GM10266 (cell line): ENCODE data around the gene PHOSPHO1.

ENCODE experiments used
- DNase-seq: peaks from one replicate; pipeline ENCODE4 v3.0.0; 2012; ENCODE audit errors: extremely low spot score
- TF ChIP-seq, protein P1 (sequence below): IDR thresholded peaks from 2 replicates; pipeline ENCODE4 v1.5.1; 2012; ENCODE audit warnings: mild to moderate bottlenecking, low read depth; ENCODE audit not compliant: control insufficient read depth, insufficient read depth; ENCODE audit errors: missing control alignments

The PHOSPHO1 gene

DNA sequence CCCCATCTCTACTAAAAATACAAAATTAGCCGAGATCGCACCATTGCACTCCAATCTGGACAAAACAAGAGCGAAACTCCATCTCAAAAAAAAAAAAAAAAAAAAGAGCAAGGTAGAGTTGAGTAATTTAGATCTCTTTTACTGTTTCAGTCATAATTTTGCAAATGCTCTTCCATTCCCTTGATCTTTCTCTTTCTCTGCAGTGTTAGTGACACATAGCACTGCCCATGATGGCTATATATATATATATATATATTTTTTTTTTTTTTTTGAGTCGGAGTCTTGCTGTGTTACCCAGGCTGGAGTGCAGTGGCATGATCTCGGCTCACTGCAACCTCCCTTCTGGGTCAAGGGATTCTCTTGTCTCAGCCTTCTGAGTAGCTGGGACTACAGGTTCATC is 12.2 kb upstream of the PHOSPHO1 start:
- TF ChIP-seq, protein P1, sequence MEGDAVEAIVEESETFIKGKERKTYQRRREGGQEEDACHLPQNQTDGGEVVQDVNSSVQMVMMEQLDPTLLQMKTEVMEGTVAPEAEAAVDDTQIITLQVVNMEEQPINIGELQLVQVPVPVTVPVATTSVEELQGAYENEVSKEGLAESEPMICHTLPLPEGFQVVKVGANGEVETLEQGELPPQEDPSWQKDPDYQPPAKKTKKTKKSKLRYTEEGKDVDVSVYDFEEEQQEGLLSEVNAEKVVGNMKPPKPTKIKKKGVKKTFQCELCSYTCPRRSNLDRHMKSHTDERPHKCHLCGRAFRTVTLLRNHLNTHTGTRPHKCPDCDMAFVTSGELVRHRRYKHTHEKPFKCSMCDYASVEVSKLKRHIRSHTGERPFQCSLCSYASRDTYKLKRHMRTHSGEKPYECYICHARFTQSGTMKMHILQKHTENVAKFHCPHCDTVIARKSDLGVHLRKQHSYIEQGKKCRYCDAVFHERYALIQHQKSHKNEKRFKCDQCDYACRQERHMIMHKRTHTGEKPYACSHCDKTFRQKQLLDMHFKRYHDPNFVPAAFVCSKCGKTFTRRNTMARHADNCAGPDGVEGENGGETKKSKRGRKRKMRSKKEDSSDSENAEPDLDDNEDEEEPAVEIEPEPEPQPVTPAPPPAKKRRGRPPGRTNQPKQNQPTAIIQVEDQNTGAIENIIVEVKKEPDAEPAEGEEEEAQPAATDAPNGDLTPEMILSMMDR = no peak
- DNase-seq = no peak

GRCh38 chr17:49241692-49242397 is 11.3 kb upstream of the PHOSPHO1 start:
- TF ChIP-seq, protein P1 = no peak

GRCh38 chr17:49241040-49241439 is 10.5 kb upstream of the PHOSPHO1 start:
- TF ChIP-seq, protein P1 = no peak
- DNase-seq = no peak

More at GRCh38 chr17:49241692-49242397, 11.3 kb upstream of the PHOSPHO1 start:
- no peak for DNase-seq

DNA sequence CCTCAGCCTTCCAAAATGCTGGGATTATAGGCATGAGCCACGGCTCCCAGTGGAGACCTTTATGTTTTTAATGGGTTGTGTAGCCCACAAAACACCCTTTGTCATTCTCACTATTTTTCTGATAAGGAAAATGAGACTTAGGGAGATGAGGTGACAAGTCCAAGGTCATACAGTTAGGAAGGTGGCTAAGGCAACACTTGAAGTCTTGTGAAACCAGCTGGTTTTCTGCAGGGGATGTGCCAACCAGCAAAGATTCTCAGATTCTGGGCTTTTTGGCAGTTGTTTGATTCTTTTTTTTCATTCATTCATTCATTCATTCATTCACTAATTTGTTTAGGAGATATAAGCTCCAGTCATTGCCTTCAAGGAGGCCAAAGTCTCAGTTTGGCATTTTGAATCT is 10.0 kb upstream of the PHOSPHO1 start:
- TF ChIP-seq, protein P1 = no peak
- DNase-seq = no peak

- DNase-seq = no peak
- TF ChIP-seq, protein P1 = no peak
Observed at GRCh38 chr17:49239963-49240362, 9.4 kb upstream of the PHOSPHO1 start.

DNA sequence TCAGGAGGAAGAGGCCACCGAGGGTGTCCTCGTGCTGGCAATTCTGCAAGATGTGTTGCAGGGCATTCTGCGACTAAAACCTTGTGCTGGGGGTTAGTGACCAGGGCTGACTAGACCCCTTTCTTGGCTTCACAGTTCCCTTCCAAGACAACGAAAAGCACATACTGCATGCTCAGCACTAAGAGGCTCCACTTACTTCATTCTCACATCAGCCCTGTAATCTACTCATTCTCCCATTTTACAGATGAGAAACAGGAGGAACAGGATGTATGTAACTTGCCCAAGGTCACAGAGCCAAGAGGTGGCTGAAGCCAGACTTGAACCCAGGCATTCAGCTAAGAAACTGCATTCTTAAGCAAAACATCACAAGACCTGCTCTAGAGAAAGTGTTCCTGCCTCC is 5.3 kb upstream of the PHOSPHO1 start:
- no peak for DNase-seq

More for the DNA sequence above, 5.3 kb upstream of the PHOSPHO1 start:
- TF ChIP-seq, protein P1 = no peak
